ENCODE results near the gene ST7. TPM values are rescaled to one million over a fixed set of nuclear protein-coding genes. Genes with fewer than 3 reads are reported as not detected.

ST7 gene
- total RNA-seq, 4 donors from 2014 or later, result 16.2 to 38.6 (median 22.5) TPM

DNA sequence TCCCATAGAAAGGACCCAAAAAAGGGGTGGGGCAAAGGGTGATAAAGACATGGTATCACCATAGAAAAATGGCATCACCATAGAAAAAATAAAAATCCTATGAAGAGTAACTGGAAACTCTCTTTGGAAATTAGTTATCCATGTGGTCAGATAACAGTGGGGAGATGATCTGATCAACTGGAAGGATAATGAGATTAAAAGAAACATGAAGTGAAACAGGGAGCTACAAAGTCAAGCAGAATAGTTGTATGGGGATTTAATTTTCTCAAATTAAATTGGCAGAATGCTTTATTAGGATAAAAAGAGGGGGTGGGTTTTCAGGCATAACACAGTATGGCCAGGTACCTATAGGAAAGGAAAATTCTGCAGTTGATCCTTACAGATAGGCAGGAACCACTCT, 258.3 kb downstream of the ST7 start:
- TF ChIP-seq CTCF (IDR thresholded peaks at IDR 0.05; ENCODE audit: low read depth), result no peak

DNA sequence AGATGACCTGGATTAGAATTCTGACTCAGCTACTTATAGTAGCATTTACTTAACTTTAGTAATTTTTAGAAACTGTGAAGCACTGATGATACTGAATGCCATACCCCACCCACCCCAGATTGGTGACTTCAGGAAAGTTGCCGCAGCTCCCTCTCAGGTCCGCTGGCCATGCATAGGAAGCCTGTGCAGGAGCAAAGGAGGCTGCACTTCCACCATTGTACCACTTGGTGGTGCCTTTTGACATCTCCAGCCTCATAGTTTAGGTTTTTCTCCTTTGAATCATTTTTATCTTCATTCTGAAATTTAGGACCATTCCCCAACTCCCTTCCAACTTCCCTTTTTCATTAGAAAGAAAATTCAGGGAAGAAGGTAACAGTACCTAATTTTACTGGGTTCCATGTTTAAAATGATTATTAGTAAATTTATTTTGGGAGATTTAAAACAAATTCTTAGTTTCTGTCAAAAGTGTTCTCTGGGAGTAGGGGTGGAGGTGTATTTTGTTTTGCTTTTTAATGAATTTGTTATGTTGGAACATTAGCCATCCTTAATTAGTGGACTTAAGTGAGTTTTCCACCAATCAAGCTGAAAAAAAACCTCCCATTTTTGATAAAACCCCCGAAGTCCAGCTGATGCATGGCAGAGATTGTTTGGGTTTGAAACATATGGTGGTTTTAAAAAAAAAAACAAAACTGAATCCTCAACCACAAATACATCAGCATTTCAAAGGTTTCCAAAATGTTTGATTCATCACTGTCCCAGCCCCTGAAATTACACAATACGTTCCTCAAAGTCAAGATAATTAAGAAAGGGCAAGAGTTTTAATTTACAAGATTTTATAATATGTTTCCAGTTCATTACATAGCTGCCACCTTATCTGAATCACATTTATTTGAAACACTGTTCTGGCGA, 259.9 kb downstream of the ST7 start:
- TF ChIP-seq CTCF (IDR thresholded peaks at IDR 0.05; ENCODE audit: low read depth), result no peak

DNA sequence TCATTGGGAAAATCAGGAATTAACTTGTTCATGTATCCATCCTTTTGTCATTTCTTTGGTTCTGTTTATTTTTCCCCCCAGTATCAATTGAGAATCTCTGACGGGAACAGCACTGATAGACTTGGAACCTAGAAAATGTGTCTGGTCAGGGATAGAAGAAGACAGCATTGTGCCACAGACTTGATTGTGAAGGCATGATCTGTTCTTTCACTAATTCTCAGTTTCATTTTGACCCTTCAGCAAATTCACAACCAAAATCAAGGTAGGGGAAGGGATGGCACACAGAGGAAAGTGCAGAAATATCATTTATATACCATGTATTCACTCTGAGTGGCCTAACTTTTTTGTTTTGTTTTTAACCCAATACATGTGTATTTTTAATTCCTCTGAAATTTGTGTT, 262.7 kb downstream of the ST7 start:
- no peak for TF ChIP-seq CTCF (IDR thresholded peaks at IDR 0.05; ENCODE audit: low read depth)

DNA sequence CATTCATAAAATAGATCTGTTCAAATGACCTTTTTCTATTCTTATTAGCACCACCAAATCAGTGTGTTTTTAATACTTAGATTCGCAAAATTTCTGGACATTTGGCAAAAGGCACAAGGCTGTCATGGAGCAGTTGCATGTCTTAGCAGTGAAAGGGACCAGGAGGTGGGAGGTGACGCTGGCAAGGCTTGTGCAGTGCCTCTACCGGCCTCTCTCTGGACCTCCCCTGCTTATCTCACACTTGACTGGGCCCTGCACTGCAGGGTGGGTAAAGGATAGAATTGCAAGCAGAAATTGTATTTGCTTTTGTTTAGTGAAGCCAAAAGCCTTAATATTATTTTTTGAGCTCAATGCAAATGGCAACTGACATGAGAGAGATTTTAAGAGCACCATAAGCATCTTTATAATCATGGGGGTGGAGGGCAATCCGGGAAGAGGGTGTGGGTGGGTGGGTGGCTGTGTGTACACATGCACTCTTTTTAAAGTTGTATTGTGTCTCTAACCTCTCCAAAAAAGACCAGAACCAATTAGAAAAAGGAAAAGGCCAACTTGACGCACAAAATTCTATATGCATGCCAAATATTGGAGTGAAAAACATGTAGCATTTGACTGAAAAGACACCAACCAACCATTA, 263.3 kb downstream of the ST7 start:
- no peak for TF ChIP-seq CTCF (IDR thresholded peaks at IDR 0.05; ENCODE audit: low read depth)

GRCh38 chr7:117217106-117218035, 264.1 kb downstream of the ST7 start:
- TF ChIP-seq CTCF (IDR thresholded peaks at IDR 0.05; ENCODE audit: low read depth), result no peak

DNA sequence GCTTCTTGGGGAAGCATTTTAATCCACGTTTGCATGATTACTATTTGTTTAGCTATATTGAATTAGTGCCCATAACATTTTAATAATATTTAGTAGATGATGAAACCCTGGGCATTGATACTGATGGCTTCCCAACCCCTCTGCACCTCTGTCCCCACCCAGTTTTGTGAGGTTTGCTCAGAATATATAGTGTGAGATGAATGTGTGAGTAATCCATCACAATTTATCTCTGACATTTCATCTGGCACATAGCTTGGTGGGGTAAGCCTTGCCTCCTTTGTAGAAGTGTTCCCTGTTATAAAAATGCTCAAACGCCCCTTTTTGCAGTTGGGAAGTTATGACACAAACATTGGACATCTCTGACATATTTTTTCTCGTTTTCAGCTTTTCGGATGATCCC, 265.4 kb downstream of the ST7 start:
- no peak for TF ChIP-seq CTCF (IDR thresholded peaks at IDR 0.05; ENCODE audit: low read depth)
